Body of pancreas (tissue), 4 donors: ENCODE data around the gene PTER. TPM values are rescaled to one million over a fixed set of nuclear protein-coding genes. Genes with fewer than 3 reads are reported as not detected.

Experiments used
- ATAC-seq: fragments of 150-250 bp; one replicate; pipeline ENCODE4 v1.9.1; 2016
- DNase-seq, 4 donors: peaks; one replicate each; pipeline ENCODE4 v3.0.0-alpha.2; 2019
- H3K27ac ChIP-seq, 4 donors: fragments of 200-600 bp; sonication (generic); 1 replicate in 3 of 4; 2 replicates in 1 of 4; pipeline versions ENCODE4 v1.5.1 to v1.6.1; 2016 to 2019; ENCODE audit warnings: mild to moderate bottlenecking in 1 of 4, mixed read lengths in 1 of 4, moderate library complexity in 1 of 4
- H3K27me3 ChIP-seq, 2 donors: fragments of 200-600 bp; sonication (generic); one replicate each; pipeline ENCODE4 v1.6.0; 2016; ENCODE audit warnings: mild to moderate bottlenecking in 1 of 2
- H3K36me3 ChIP-seq, 2 donors: fragments of 200-600 bp; sonication (generic); replicated peaks in 1 of 2; 2 replicates each; pipeline ENCODE4 v1.5.1; 2016; ENCODE audit warnings: low read depth in 2 of 2; ENCODE audit not compliant: insufficient read depth in 1 of 2
- H3K4me1 ChIP-seq: fragments of 200-600 bp; sonication (generic); one replicate; pipeline ENCODE4 v1.6.0; 2016
- H3K4me3 ChIP-seq, 2 donors: fragments of 200-600 bp; sonication (generic); 1 replicate in 1 of 2; 2 replicates in 1 of 2; pipeline ENCODE4 v1.5.1; 2016 to 2019
- H3K9me3 ChIP-seq, 3 donors: fragments of 200-600 bp; sonication (generic); 1 replicate in 2 of 3; 2 replicates in 1 of 3; pipeline ENCODE4 v1.5.1; 2016
- POLR2A ChIP-seq, 3 donors: fragments of 450-650 bp; IDR thresholded peaks; one replicate each; pipeline ENCODE4 v1.6.1; 2016; ENCODE audit warnings: antibody characterized with exemption in 3 of 3, mild to moderate bottlenecking in 2 of 3
- WGBS, 2 donors: methylation state at CpG; one replicate each; pipeline ENCODE4 v1.1.5; 2017; 5-methylcytosine and 5-hydroxymethylcytosine counted together
- intact Hi-C: fragments of 100-400 bp; cut with DNase I; formaldehyde crosslinking; loops from one replicate; pipeline ENCODE4 v1.15.1; 2023
- total RNA-seq, 2 donors: library from RNA; depleted of rRNA; stranded (reverse); fragments of >200 nt; gene quantifications; one replicate each; pipeline ENCODE4 v1.1.0, GENCODE V29; 2016
- TF ChIP-seq, protein P1 (sequence below), 7 experiments: fragments of 450-650 bp in 4 of 7; fragments of 200-600 bp in 3 of 7; sonication (generic) in 3 of 7; IDR thresholded peaks; one replicate each; pipeline ENCODE4 v1.5.1; 2016 to 2019; ENCODE audit warnings: antibody characterized with exemption in 7 of 7

PTER gene
- total RNA-seq, 2 donors from 2014 or later: 6.3 to 17.6 TPM

GRCh38 chr10:16477757-16478156 is 40.9 kb downstream of the PTER start:
- 68 to 83% methylated on average over 1 of the region's 1 CpG for WGBS, 2 donors
- Histone ChIP-seq H3K9me3 (no peaks in the 10 kb centered on the region), H3K36me3 (no peaks in the 10 kb centered on the region), H3K27me3 (no peaks in the 10 kb centered on the region), H3K27ac (no peak overlapping the region), H3K4me1 (no peaks in the 10 kb centered on the region), H3K4me3 (no peak overlapping the region)
- TF ChIP-seq, protein P1, sequence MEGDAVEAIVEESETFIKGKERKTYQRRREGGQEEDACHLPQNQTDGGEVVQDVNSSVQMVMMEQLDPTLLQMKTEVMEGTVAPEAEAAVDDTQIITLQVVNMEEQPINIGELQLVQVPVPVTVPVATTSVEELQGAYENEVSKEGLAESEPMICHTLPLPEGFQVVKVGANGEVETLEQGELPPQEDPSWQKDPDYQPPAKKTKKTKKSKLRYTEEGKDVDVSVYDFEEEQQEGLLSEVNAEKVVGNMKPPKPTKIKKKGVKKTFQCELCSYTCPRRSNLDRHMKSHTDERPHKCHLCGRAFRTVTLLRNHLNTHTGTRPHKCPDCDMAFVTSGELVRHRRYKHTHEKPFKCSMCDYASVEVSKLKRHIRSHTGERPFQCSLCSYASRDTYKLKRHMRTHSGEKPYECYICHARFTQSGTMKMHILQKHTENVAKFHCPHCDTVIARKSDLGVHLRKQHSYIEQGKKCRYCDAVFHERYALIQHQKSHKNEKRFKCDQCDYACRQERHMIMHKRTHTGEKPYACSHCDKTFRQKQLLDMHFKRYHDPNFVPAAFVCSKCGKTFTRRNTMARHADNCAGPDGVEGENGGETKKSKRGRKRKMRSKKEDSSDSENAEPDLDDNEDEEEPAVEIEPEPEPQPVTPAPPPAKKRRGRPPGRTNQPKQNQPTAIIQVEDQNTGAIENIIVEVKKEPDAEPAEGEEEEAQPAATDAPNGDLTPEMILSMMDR (IDR thresholded peaks at IDR 0.05): no peak
- no peak for TF ChIP-seq POLR2A (IDR thresholded peaks at IDR 0.05)
- intact Hi-C loops: no loop called here
- ATAC-seq (no peak), DNase-seq (no peak)

GRCh38 chr10:16478801-16479200 is 42.0 kb downstream of the PTER start:
- no peak overlapping the region for H3K27ac ChIP-seq
- DNase-seq (no peak), ATAC-seq (no peak)
- intact Hi-C loops: no loop called here
- H3K4me3 ChIP-seq: no peak overlapping the region
- no peaks in the 10 kb centered on the region for H3K9me3 ChIP-seq
- H3K36me3 ChIP-seq: no peaks in the 10 kb centered on the region
- TF ChIP-seq, protein P1 (IDR thresholded peaks at IDR 0.05): no peak
- no peak for TF ChIP-seq POLR2A (IDR thresholded peaks at IDR 0.05)
- WGBS, 2 donors: 95 to 98% methylated on average over 4 of the region's 4 CpGs
- H3K4me1 ChIP-seq: no peaks in the 10 kb centered on the region
- no peaks in the 10 kb centered on the region for H3K27me3 ChIP-seq

- Histone ChIP-seq H3K27me3 (no peaks in the 10 kb centered on the region), H3K36me3 (no peaks in the 10 kb centered on the region), H3K27ac (no peak overlapping the region), H3K4me1 (no peaks in the 10 kb centered on the region), H3K4me3 (no peak overlapping the region), H3K9me3 (no peaks in the 10 kb centered on the region)
- ATAC-seq (no peak), DNase-seq (no peak)
- intact Hi-C loops: no loop called here
- WGBS, 2 donors: 69 to 76% methylated on average over 5 of the region's 5 CpGs
- no peak for TF ChIP-seq POLR2A (IDR thresholded peaks at IDR 0.05)
- TF ChIP-seq, protein P1 (IDR thresholded peaks at IDR 0.05): no peak
Observed at GRCh38 chr10:16481052-16481728, 44.4 kb downstream of the PTER start.

- Histone ChIP-seq H3K36me3 (no peaks in the 10 kb centered on the region), H3K27me3 (no peaks in the 10 kb centered on the region), H3K27ac (no peak overlapping the region), H3K4me3 (no peak overlapping the region), H3K4me1 (no peaks in the 10 kb centered on the region), H3K9me3 (no peaks in the 10 kb centered on the region)
- WGBS, 2 donors: 91 to 94% methylated on average over 11 of the region's 11 CpGs
- DNase-seq (no peak), ATAC-seq (no peak)
- TF ChIP-seq POLR2A (IDR thresholded peaks at IDR 0.05): no peak
- TF ChIP-seq, protein P1 (IDR thresholded peaks at IDR 0.05): no peak
- intact Hi-C loops: no loop called here
Observed at GRCh38 chr10:16483241-16483917, 46.6 kb downstream of the PTER start.
